HG03439 (cell line): ENCODE results near the gene PPP1R16B.
"Not testable (repeated sequence)": the region's sequence is repeated elsewhere in the genome, so short reads cannot be mapped to it uniquely, and the experiment has no call there.

Experiments used
- ATAC-seq: cut with Tn5 transposase; IDR thresholded peaks from one replicate; pipeline ENCODE4 v1.9.1; 2021; ENCODE audit warnings: mild to moderate bottlenecking, moderate library complexity; ENCODE audit not compliant: unreplicated experiment

Gene PPP1R16B

GRCh38 chr20:38791291-38791690 lies 14.2 kb upstream of the PPP1R16B start:
- ATAC-seq, result no peak

- ATAC-seq, result no peak
These were observed 13.6 kb upstream of the PPP1R16B start for GRCh38 chr20:38791940-38792339.

- ATAC-seq, result not testable (repeated sequence)
These were observed 11.4 kb upstream of the PPP1R16B start for GRCh38 chr20:38794057-38794456.

- ATAC-seq, result no peak
These were observed 7.2 kb upstream of the PPP1R16B start for GRCh38 chr20:38798266-38798665.

- ATAC-seq, result no peak
These were observed 6.3 kb upstream of the PPP1R16B start for GRCh38 chr20:38799203-38799602.

GRCh38 chr20:38800882-38801281 lies 4.6 kb upstream of the PPP1R16B start:
- no peak for ATAC-seq

GRCh38 chr20:38804221-38804620 lies 1.3 kb upstream of the PPP1R16B start:
- no peak for ATAC-seq

- ATAC-seq, result no peak
These were observed 605 bp upstream of the PPP1R16B start for GRCh38 chr20:38804682-38805501.

GRCh38 chr20:38805958-38806854 lies 709 bp downstream of the PPP1R16B start:
- ATAC-seq, result no peak

- ATAC-seq, result no peak
These were observed 1.6 kb downstream of the PPP1R16B start for GRCh38 chr20:38806855-38807655.

GRCh38 chr20:38809942-38810341 lies 4.4 kb downstream of the PPP1R16B start:
- ATAC-seq, result no peak

- ATAC-seq, result no peak
These were observed 5.6 kb downstream of the PPP1R16B start for GRCh38 chr20:38810926-38811630.

- no peak for ATAC-seq
These were observed 6.3 kb downstream of the PPP1R16B start for GRCh38 chr20:38811769-38812168.

- ATAC-seq, result no peak
These were observed 6.7 kb downstream of the PPP1R16B start for GRCh38 chr20:38812182-38812581.

GRCh38 chr20:38812709-38813573 lies 7.4 kb downstream of the PPP1R16B start:
- ATAC-seq, result no peak

- not testable (repeated sequence) for ATAC-seq
These were observed 8.1 kb downstream of the PPP1R16B start for GRCh38 chr20:38813574-38813962.

GRCh38 chr20:38815446-38815845 lies 9.9 kb downstream of the PPP1R16B start:
- no peak for ATAC-seq

GRCh38 chr20:38818113-38819065 lies 12.9 kb downstream of the PPP1R16B start:
- no peak for ATAC-seq
